Ovary (tissue), 9 donors: Measurements from ENCODE around the gene ATRNL1. TPM values are rescaled to one million over a fixed set of nuclear protein-coding genes. Genes with fewer than 3 reads are reported as not detected.

Experiments
- DNase-seq, 5 donors: peaks; one replicate each; pipeline ENCODE4 v3.0.0-alpha.2; 2019 to 2020
- H3K27ac ChIP-seq, 2 donors: fragments of 200-600 bp; one replicate each; pipeline versions ENCODE4 v1.5.1 to v1.8.0; 2019 to 2022
- H3K27me3 ChIP-seq: fragments of 200-600 bp; one replicate; pipeline ENCODE4 v1.8.0; 2022
- H3K36me3 ChIP-seq: fragments of 200-600 bp; sonication (generic); one replicate; pipeline ENCODE4 v1.5.1; 2019
- H3K4me1 ChIP-seq: one replicate; pipeline ENCODE4 v1.8.1; 2013; ENCODE audit warnings: mild to moderate bottlenecking, moderate library complexity; ENCODE audit not compliant: insufficient read depth
- H3K4me3 ChIP-seq: fragments of 200-600 bp; sonication (generic); one replicate; pipeline ENCODE4 v1.5.1; 2017
- H3K9me3 ChIP-seq, 2 donors: fragments of 200-600 bp in 1 of 2; sonication (generic) in 1 of 2; one replicate each; pipeline versions ENCODE4 v1.5.1 to v1.8.1; 2013 to 2019; ENCODE audit warnings: mild to moderate bottlenecking in 1 of 2, moderate library complexity in 1 of 2
- CTCF ChIP-seq, 3 donors: fragments of 450-650 bp in 2 of 3; fragments of 200-600 bp in 1 of 3; IDR thresholded peaks; one replicate each; pipeline versions ENCODE4 v1.5.1 to v1.8.0; 2016 to 2022; ENCODE audit warnings: antibody characterized with exemption in 3 of 3, mild to moderate bottlenecking in 1 of 3
- EP300 ChIP-seq: sonication (generic); formaldehyde crosslinking; IDR thresholded peaks from one replicate; pipeline ENCODE4 v1.6.1; 2017; ENCODE audit warnings: antibody characterized with exemption
- POLR2A ChIP-seq: fragments of 450-650 bp; IDR thresholded peaks from one replicate; pipeline ENCODE4 v1.6.1; 2017; ENCODE audit warnings: antibody characterized with exemption, mild to moderate bottlenecking, moderate library complexity
- WGBS, 3 donors: extraction: QIAGEN DNeasy Blood & Tissue Kit in 1 of 3; methylation state at CpG; one replicate each; pipeline versions ENCODE4 v1.1.5 to v1.1.7; 2013 to 2017; 5-methylcytosine and 5-hydroxymethylcytosine counted together
- intact Hi-C, 4 donors: fragments of 100-400 bp; cut with DNase I; formaldehyde crosslinking; loops; one replicate each; pipeline versions ENCODE4 v1.11.0 to v1.15.1; 2022 to 2023
- polyA plus RNA-seq, 2 donors: library from polyadenylated mRNA; stranded (reverse); fragments of 200-250 nt in 1 of 2; fragments of 350-450 nt in 1 of 2; fragmentation: Illumina TruSeq in 1 of 2; extraction: RNeasy Lipid Tissue Mini Kit (QIAGEN cat#74804) in 1 of 2; gene quantifications; one replicate each; pipeline ENCODE4 v1.2.3, GENCODE V29; 2013 to 2014
- total RNA-seq, 7 donors: library from RNA; depleted of rRNA in 2 of 7; stranded (reverse); fragments of >200 nt in 2 of 7; fragmentation: NEBNext Ultra II Directional in 3 of 7; extraction: Animal tissue kit (Norgen Biotek cat#: 25700) in 3 of 7; gene quantifications; one replicate each; pipeline versions ENCODE4 v1.1.0 to v1.2.4, GENCODE V29; 2016 to 2023
- donor health status: DM: no; HTN: no; CAD: no; lungs with moderate emphysema.
- donor health status: DM: no; HTN: no; CAD: no.
- donor health status: Bipolar disorder and iron deficiency.
- donor health status: DM: yes; HTN: yes; CAD: no.
- donor health status: DM: no; HTN: no; CAD: no.
- donor health status: DM: yes; HTN: yes; CAD: no.

The ATRNL1 gene
- total and polyA plus RNA-seq, 9 donors = 8.1 to 119 (median 77.8) TPM

DNA sequence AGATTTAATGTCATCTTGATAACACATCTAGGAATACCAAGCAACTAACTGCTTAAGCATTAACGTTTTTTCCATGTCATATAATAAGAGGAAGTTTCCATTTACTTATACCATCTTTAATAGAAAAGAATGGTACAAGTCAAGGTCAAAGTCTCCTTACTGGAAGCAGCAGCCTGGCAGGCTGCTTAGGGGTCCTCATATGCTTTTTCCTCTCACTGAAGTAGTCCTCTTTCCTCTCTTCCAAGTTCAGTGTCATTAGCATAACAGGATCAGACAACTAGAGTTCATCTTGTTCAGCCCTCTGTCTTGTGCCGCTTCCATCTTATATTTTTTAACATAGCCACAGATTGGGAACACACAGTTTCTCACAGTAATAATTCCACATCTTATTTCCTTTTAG, 774.1 kb downstream of the ATRNL1 start:
- Histone ChIP-seq H3K4me3 (no peak overlapping the region), H3K36me3 (no peaks in the 10 kb centered on the region), H3K9me3 (no peaks in the 10 kb centered on the region), H3K27ac (no peak overlapping the region), H3K4me1 (peaks cover 2% of the 10 kb centered on the region), H3K27me3 (no peaks in the 10 kb centered on the region)
- TF ChIP-seq EP300 = no peak
- TF ChIP-seq POLR2A = no peak
- TF ChIP-seq CTCF (IDR thresholded peaks at IDR 0.05) = no peak
- intact Hi-C loops = no loop called here
- no peak for DNase-seq
- 36 to 53% (median 47%) methylated on average over 2 of the region's 2 CpGs for WGBS, 3 donors

GRCh38 chr10:115871855-115872254, 778.7 kb downstream of the ATRNL1 start:
- intact Hi-C loops = no loop called here
- TF ChIP-seq POLR2A (no peak), CTCF (IDR thresholded peaks at IDR 0.05) (no peak), EP300 (no peak)
- Histone ChIP-seq H3K27me3 (no peaks in the 10 kb centered on the region), H3K4me3 (no peak overlapping the region), H3K9me3 (no peaks in the 10 kb centered on the region), H3K4me1 (no peaks in the 10 kb centered on the region), H3K27ac (no peak overlapping the region), H3K36me3 (no peaks in the 10 kb centered on the region)
- no peak for DNase-seq
- 90 to 100% (median 99%) methylated on average over 1 of the region's 1 CpG for WGBS, 3 donors

DNA sequence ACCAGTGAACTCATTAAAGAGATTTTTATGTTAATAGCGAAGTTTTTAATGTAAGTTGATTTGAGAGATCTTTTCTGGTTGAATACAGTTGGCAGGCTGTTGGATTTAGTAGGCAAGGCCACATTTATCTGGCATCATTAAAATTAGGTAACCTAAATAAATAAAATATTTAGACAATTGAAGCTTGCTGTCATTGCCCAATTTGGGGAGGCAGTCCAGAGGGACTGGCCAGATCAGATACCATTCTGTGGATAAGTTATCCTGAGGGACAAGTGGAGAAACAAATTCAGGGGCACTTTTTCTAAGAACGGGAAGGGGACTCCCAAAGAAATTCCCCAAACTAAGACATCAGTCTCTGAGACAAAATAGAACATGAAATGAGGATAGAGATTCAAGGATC, 782.0 kb downstream of the ATRNL1 start:
- Histone ChIP-seq H3K4me3 (no peak overlapping the region), H3K4me1 (no peaks in the 10 kb centered on the region), H3K27me3 (no peaks in the 10 kb centered on the region), H3K36me3 (no peaks in the 10 kb centered on the region), H3K27ac (no peak overlapping the region), H3K9me3 (no peaks in the 10 kb centered on the region)
- intact Hi-C loops = no loop called here
- TF ChIP-seq CTCF (IDR thresholded peaks at IDR 0.05) (no peak), EP300 (no peak), POLR2A (no peak)
- DNase-seq = no peak
- WGBS, 3 donors = 92 to 94% (median 92%) methylated on average over 2 of the region's 2 CpGs

GRCh38 chr10:115879372-115880089, 786.4 kb downstream of the ATRNL1 start:
- no peaks in the 10 kb centered on the region for H3K27me3 ChIP-seq
- DNase-seq = no peak
- no peaks in the 10 kb centered on the region for H3K9me3 ChIP-seq
- H3K4me1 ChIP-seq = no peaks in the 10 kb centered on the region
- no peak overlapping the region for H3K4me3 ChIP-seq
- H3K27ac ChIP-seq = no peak overlapping the region
- WGBS, 3 donors = 65 to 76% (median 76%) methylated on average over 6 of the region's 6 CpGs
- H3K36me3 ChIP-seq = no peaks in the 10 kb centered on the region
- intact Hi-C loops = no loop called here
- no peak for TF ChIP-seq EP300
- TF ChIP-seq CTCF (IDR thresholded peaks at IDR 0.05) = no peak
- TF ChIP-seq POLR2A = no peak
